Activated naive CD8-positive, alpha-beta T cell treated with anti-CD3 and anti-CD28 coated beads, Interleukin-2, amount 10 ng/mL, durations not matched to agents 7 days and 5 days (primary cell): Measurements from ENCODE around the gene MEOX2. TPM values are rescaled to one million over a fixed set of nuclear protein-coding genes. Genes with fewer than 3 reads are reported as not detected.

Source experiments
- ATAC-seq: fragments of 150-1000 bp; cut with Tn5 transposase; one replicate; pipeline ENCODE4 v1.10.0; 2021; ENCODE audit warnings: low read depth, moderate library complexity
- POLR2A ChIA-PET: fragments of 350-600 bp; sonication (Branson Sonifier 250); formaldehyde crosslinking; loops from one replicate; lab custom pipeline; 2021; ENCODE audit warnings: antibody characterized with exemption; lab: Charles Lee
- DNase-seq: peaks from one replicate; pipeline ENCODE4 v3.0.0; 2021
- H3K27ac Mint-ChIP-seq: one replicate; pipeline ENCODE4 v1.8.0; 2022; ENCODE audit warnings: mild to moderate bottlenecking, mixed read lengths
- H3K27me3 Mint-ChIP-seq: one replicate; pipeline ENCODE4 v1.8.0; 2022; ENCODE audit warnings: mild to moderate bottlenecking, moderate library complexity, mixed read lengths
- H3K36me3 Mint-ChIP-seq: one replicate; pipeline ENCODE4 v1.8.0; 2021; ENCODE audit warnings: mild to moderate bottlenecking, mixed read lengths
- H3K4me1 Mint-ChIP-seq: one replicate; pipeline ENCODE4 v1.8.0; 2021; ENCODE audit warnings: mixed read lengths
- H3K4me3 Mint-ChIP-seq: one replicate; pipeline ENCODE4 v1.8.0; 2022; ENCODE audit warnings: mild to moderate bottlenecking, moderate library complexity, mixed read lengths
- H3K9me3 Mint-ChIP-seq: one replicate; pipeline ENCODE4 v1.8.0; 2021; ENCODE audit warnings: mixed read lengths
- total RNA-seq, 2 experiments: library from RNA; stranded (reverse); gene quantifications; one replicate each; pipeline ENCODE4 v1.2.3, GENCODE V29; 2021

MEOX2 gene
- total RNA-seq, 2 experiments from 2014 or later, result not detected

GRCh38 chr7:15586266-15586665, 100.2 kb downstream of the MEOX2 start:
- no peaks in the 10 kb centered on the region for H3K4me1 Mint-ChIP-seq
- H3K36me3 Mint-ChIP-seq, result no peaks in the 10 kb centered on the region
- POLR2A ChIA-PET, result no interaction called here
- H3K4me3 Mint-ChIP-seq, result no peak overlapping the region
- H3K9me3 Mint-ChIP-seq, result peaks cover 3% of the 10 kb centered on the region
- ATAC-seq, result no peak
- H3K27me3 Mint-ChIP-seq, result no peaks in the 10 kb centered on the region
- no peak for DNase-seq
- H3K27ac Mint-ChIP-seq, result no peak overlapping the region

GRCh38 chr7:15584575-15584974, 101.9 kb downstream of the MEOX2 start:
- H3K9me3 Mint-ChIP-seq, result peaks cover 3% of the 10 kb centered on the region

DNA sequence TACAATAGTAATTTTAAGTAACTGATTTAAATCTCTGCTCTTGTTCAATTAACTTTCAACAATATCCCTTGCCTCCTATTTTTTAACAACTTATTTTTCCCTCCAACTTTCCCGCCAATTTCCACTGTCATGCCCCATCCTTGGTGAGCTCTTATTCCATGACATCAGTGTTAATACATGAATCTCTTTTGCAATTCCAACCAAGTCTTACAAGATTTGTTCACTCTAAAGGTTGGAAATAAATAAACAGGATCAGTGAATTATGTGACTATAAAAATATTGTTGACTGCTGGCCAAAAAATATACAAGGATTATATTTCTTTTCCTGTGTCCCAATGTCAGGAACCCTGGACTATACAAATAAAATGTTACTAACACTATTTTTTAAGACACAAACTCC, 103.7 kb downstream of the MEOX2 start:
- POLR2A ChIA-PET, result no interaction called here
- H3K9me3 Mint-ChIP-seq, result peaks cover 3% of the 10 kb centered on the region
- no peak for ATAC-seq
- no peak for DNase-seq
- no peaks in the 10 kb centered on the region for H3K27me3 Mint-ChIP-seq
- no peak overlapping the region for H3K4me3 Mint-ChIP-seq
- H3K36me3 Mint-ChIP-seq, result no peaks in the 10 kb centered on the region
- no peaks in the 10 kb centered on the region for H3K4me1 Mint-ChIP-seq
- no peak overlapping the region for H3K27ac Mint-ChIP-seq

More at GRCh38 chr7:15584575-15584974, 101.9 kb downstream of the MEOX2 start:
- no peak overlapping the region for H3K4me3 Mint-ChIP-seq
- no peak for DNase-seq
- H3K4me1 Mint-ChIP-seq, result no peaks in the 10 kb centered on the region
- POLR2A ChIA-PET, result no interaction called here
- no peak overlapping the region for H3K27ac Mint-ChIP-seq
- no peak for ATAC-seq
- H3K27me3 Mint-ChIP-seq, result no peaks in the 10 kb centered on the region
- H3K36me3 Mint-ChIP-seq, result no peaks in the 10 kb centered on the region

DNA sequence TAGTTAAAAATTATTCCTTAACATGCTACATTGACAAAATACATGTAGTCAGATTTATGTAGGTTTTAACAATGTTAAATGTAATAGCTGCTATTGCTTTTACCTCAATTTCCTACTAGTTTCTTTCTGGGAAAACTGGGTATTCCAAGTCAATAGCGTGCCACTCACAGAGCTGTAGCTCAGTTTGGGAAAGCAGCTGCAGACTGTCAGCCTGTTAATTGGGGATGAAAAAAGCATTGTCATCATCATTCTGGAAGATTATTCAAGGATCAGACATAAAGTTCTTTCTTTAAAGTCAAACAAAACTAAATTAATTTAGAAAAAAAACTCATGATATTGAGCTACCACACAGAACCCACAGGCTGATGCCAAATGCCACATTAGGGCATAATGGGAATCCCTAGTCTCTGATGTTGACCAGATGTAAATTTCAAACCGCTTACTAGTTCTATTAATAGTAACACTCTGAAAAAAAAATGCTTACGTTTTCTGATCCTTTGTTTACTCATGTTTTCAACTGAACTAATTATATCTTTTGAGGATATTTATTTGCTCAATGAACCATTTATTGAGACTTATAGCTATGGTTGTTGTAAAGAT, 105.0 kb downstream of the MEOX2 start:
- Mint-ChIP-seq H3K9me3 (peaks cover 3% of the 10 kb centered on the region), H3K27ac (no peak overlapping the region), H3K27me3 (no peaks in the 10 kb centered on the region), H3K4me3 (no peak overlapping the region), H3K4me1 (no peaks in the 10 kb centered on the region), H3K36me3 (no peaks in the 10 kb centered on the region)
- POLR2A ChIA-PET, result no interaction called here
- DNase-seq (no peak), ATAC-seq (no peak)

GRCh38 chr7:15580604-15581351, 105.7 kb downstream of the MEOX2 start:
- Mint-ChIP-seq H3K4me3 (no peak overlapping the region), H3K4me1 (no peaks in the 10 kb centered on the region), H3K9me3 (peaks cover 3% of the 10 kb centered on the region), H3K36me3 (no peaks in the 10 kb centered on the region), H3K27me3 (no peaks in the 10 kb centered on the region), H3K27ac (no peak overlapping the region)
- ATAC-seq, result no peak
- POLR2A ChIA-PET, result no interaction called here
- no peak for DNase-seq

DNA sequence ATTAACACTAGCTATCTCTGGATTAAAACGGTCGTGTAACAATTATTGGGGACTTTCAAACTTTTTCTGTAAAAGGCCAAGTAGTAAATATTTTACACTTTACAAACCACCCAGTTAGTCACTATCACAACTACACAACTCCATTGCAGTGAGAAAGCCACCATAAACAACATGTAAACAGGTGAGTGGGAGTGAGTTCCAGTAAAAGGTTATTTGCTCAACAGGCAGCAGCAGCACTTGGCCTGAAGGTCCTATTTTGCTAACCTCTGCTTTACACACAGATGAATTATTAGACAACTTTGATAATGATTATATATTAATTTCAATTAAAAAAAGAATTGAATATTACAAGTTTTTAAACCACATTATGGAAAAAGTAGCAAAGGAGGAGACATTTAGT, 108.9 kb downstream of the MEOX2 start:
- Mint-ChIP-seq H3K9me3 (no peaks in the 10 kb centered on the region), H3K4me3 (no peak overlapping the region), H3K27ac (no peak overlapping the region), H3K27me3 (no peaks in the 10 kb centered on the region), H3K36me3 (no peaks in the 10 kb centered on the region), H3K4me1 (no peaks in the 10 kb centered on the region)
- no peak for DNase-seq
- ATAC-seq, result no peak
- POLR2A ChIA-PET, result no interaction called here

GRCh38 chr7:15571301-15571878, 115.1 kb downstream of the MEOX2 start:
- POLR2A ChIA-PET, result no interaction called here
- ATAC-seq (no peak), DNase-seq (no peak)
- Mint-ChIP-seq H3K4me1 (no peaks in the 10 kb centered on the region), H3K27ac (no peak overlapping the region), H3K4me3 (no peak overlapping the region), H3K36me3 (no peaks in the 10 kb centered on the region), H3K9me3 (no peaks in the 10 kb centered on the region), H3K27me3 (no peaks in the 10 kb centered on the region)

GRCh38 chr7:15567652-15568051, 118.8 kb downstream of the MEOX2 start:
- POLR2A ChIA-PET, result no interaction called here
- H3K9me3 Mint-ChIP-seq, result no peaks in the 10 kb centered on the region
- DNase-seq, result no peak
- no peaks in the 10 kb centered on the region for H3K27me3 Mint-ChIP-seq
- H3K27ac Mint-ChIP-seq, result no peak overlapping the region
- H3K36me3 Mint-ChIP-seq, result no peaks in the 10 kb centered on the region
- no peak overlapping the region for H3K4me3 Mint-ChIP-seq
- no peaks in the 10 kb centered on the region for H3K4me1 Mint-ChIP-seq
- ATAC-seq, result no peak

GRCh38 chr7:15567036-15567435, 119.4 kb downstream of the MEOX2 start:
- Mint-ChIP-seq H3K4me3 (no peak overlapping the region), H3K27ac (no peak overlapping the region), H3K27me3 (no peaks in the 10 kb centered on the region), H3K4me1 (no peaks in the 10 kb centered on the region), H3K9me3 (no peaks in the 10 kb centered on the region), H3K36me3 (no peaks in the 10 kb centered on the region)
- POLR2A ChIA-PET, result no interaction called here
- DNase-seq, result no peak
- no peak for ATAC-seq

- Mint-ChIP-seq H3K27ac (no peak overlapping the region), H3K4me3 (no peak overlapping the region), H3K9me3 (no peaks in the 10 kb centered on the region), H3K36me3 (no peaks in the 10 kb centered on the region), H3K4me1 (no peaks in the 10 kb centered on the region), H3K27me3 (no peaks in the 10 kb centered on the region)
- ATAC-seq, result no peak
- POLR2A ChIA-PET, result no interaction called here
- DNase-seq, result no peak
These were observed 120.0 kb downstream of the MEOX2 start for GRCh38 chr7:15566476-15566875.

- Mint-ChIP-seq H3K9me3 (no peaks in the 10 kb centered on the region), H3K27ac (no peak within 1 kb of the TSS), H3K27me3 (no peaks in the 10 kb centered on the region), H3K4me1 (no peaks in the 10 kb centered on the region), H3K4me3 (no peak within 1 kb of the TSS), H3K36me3 (no peaks in the 10 kb centered on the region)
- DNase-seq, result no peak
- ATAC-seq, result no peak
- POLR2A ChIA-PET, result no interaction called here
These were observed 124.6 kb downstream of the MEOX2 start, which contains the start of gene AGMO for GRCh38 chr7:15561835-15562234. Gene AGMO, minus strand, starts transcription at chr7:15562015.
